Transverse colon (tissue), 4 donors: ENCODE data around the gene MYH7B. TPM values are rescaled to one million over a fixed set of nuclear protein-coding genes. Genes with fewer than 3 reads are reported as not detected.
A peak's percentile ranks its signal among the peaks of the same experiment; 100 is the strongest.

Experiments used
- DNase-seq: peaks from one replicate; pipeline ENCODE4 v3.0.0-alpha.2; 2019
- H3K27ac ChIP-seq, 4 donors: fragments of 200-600 bp; sonication (generic); 2 replicates each; pipeline ENCODE4 v1.5.1; 2016 to 2018; ENCODE audit warnings: inconsistent platforms in 4 of 4
- H3K27me3 ChIP-seq: fragments of 200-600 bp; sonication (generic); 2 replicates; pipeline ENCODE4 v1.5.1; 2017; ENCODE audit warnings: inconsistent platforms
- H3K36me3 ChIP-seq, 4 donors: fragments of 200-600 bp; sonication (generic); 2 replicates each; pipeline ENCODE4 v1.5.1; 2017 to 2019; ENCODE audit warnings: inconsistent platforms in 4 of 4
- H3K4me1 ChIP-seq, 4 donors: fragments of 200-600 bp; sonication (generic); 2 replicates each; pipeline ENCODE4 v1.5.1; 2017 to 2020; ENCODE audit warnings: inconsistent platforms in 4 of 4
- H3K4me3 ChIP-seq, 4 donors: fragments of 200-600 bp; sonication (generic); 1 replicate in 1 of 4; 2 replicates in 3 of 4; pipeline versions ENCODE4 v1.5.1 to v1.6.1; 2017 to 2019; ENCODE audit warnings: inconsistent platforms in 4 of 4
- H3K9me3 ChIP-seq, 2 donors: fragments of 200-600 bp; sonication (generic); 2 replicates each; pipeline ENCODE4 v1.5.1; 2017 to 2019; ENCODE audit warnings: inconsistent platforms in 2 of 2
- EP300 ChIP-seq: sonication (generic); formaldehyde crosslinking; IDR thresholded peaks from one replicate; pipeline ENCODE4 v1.6.1; 2017; ENCODE audit warnings: antibody characterized with exemption, low read depth
- POLR2A ChIP-seq: fragments of 450-650 bp; IDR thresholded peaks from one replicate; pipeline ENCODE4 v1.6.1; 2016; ENCODE audit warnings: antibody characterized with exemption, mild to moderate bottlenecking, moderate library complexity
- POLR2AphosphoS5 ChIP-seq, 3 donors: sonication (generic); formaldehyde crosslinking; IDR thresholded peaks; one replicate each; pipeline ENCODE4 v1.6.1; 2016; ENCODE audit warnings: antibody characterized with exemption in 3 of 3
- WGBS, 2 donors: methylation state at CpG; one replicate each; pipeline ENCODE4 v1.1.5; 2018; ENCODE audit warnings: low coverage in 1 of 2; 5-methylcytosine and 5-hydroxymethylcytosine counted together
- in situ Hi-C, 4 donors: fragments of 200-750 bp; cut with MboI; loops; one replicate each; pipeline versions ENCODE4 v1.15.0 to v1.15.1; 2017; ENCODE audit warnings: low sequenced_read_pairs in 3 of 4, low pct_ligation_motif_present in 1 of 4, low pct_unique_long_range_greater_than_20kb in 1 of 4
- intact Hi-C: fragments of 100-400 bp; cut with DNase I; formaldehyde crosslinking; loops from one replicate; pipeline ENCODE4 v1.15.1; 2023; ENCODE audit warnings: low total_unique reads
- total RNA-seq, 4 donors: library from RNA; depleted of rRNA; stranded (reverse); fragments of >200 nt; gene quantifications; one replicate each; pipeline ENCODE4 v1.1.0, GENCODE V29; 2016
- TF ChIP-seq, protein P1 (sequence below), 5 experiments: fragments of 200-600 bp in 3 of 5; fragments of 450-650 bp in 2 of 5; sonication (generic) in 3 of 5; IDR thresholded peaks; 1 replicate in 2 of 5; 2 replicates in 3 of 5; pipeline ENCODE4 v1.5.1; 2016 to 2017; ENCODE audit warnings: antibody characterized with exemption in 5 of 5, inconsistent platforms in 3 of 5, mild to moderate bottlenecking in 2 of 5, moderate library complexity in 1 of 5

The MYH7B gene
- total RNA-seq, 4 donors from 2014 or later, result 0.20 to 0.75 (median 0.52) TPM

DNA sequence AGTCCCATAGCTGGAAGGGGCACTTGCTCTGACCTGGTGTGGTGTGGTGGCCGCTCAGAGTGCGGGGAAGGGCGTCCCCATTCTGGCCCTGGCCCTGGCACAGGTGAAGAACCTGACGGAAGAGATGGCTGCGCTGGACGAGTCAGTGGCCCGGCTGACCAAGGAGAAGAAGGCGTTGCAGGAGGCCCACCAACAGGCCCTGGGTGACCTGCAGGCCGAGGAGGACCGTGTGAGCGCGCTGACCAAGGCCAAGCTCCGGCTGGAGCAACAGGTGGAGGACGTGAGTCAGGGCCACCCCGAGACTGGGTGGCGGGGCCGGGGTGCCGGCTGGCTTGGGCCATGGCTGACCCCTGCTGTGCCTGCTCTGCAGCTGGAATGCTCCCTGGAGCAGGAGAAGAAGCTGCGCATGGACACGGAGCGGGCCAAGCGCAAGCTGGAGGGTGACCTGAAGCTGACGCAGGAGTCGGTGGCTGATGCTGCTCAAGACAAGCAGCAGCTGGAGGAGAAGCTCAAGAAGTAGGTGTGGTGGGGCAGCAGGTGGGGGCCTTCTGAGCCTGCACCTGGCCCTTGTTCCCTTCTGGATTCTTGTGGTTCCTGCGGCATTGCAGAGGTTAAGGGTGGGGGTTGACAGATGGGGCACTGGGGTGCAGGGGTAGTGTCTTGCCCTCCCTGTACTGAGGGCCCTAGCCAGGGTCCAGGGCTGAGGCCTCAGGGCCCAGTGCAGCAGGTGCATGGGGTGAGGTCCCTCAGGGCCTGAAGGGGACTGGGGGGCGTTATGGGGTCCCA is 40.8 kb downstream of the MYH7B start:
- DNase-seq, result no peak
- Histone ChIP-seq H3K36me3 (peaks cover 0 to 18% (median 8%) of the 10 kb centered on the region in 4 donors), H3K27me3 (no peaks in the 10 kb centered on the region), H3K4me1 (peaks cover 0 to 13% (median 10%) of the 10 kb centered on the region in 4 donors), H3K4me3 (no peak overlapping the region), H3K27ac (no peak overlapping the region), H3K9me3 (no peaks in the 10 kb centered on the region)
- WGBS, 2 donors, result 95% methylated on average over 22 of the region's 26 CpGs; no CpG with 5 or more reads in 1 of the 2 donors
- in situ Hi-C loops (no loop called here), intact Hi-C loops (no loop called here)
- TF ChIP-seq, protein P1, sequence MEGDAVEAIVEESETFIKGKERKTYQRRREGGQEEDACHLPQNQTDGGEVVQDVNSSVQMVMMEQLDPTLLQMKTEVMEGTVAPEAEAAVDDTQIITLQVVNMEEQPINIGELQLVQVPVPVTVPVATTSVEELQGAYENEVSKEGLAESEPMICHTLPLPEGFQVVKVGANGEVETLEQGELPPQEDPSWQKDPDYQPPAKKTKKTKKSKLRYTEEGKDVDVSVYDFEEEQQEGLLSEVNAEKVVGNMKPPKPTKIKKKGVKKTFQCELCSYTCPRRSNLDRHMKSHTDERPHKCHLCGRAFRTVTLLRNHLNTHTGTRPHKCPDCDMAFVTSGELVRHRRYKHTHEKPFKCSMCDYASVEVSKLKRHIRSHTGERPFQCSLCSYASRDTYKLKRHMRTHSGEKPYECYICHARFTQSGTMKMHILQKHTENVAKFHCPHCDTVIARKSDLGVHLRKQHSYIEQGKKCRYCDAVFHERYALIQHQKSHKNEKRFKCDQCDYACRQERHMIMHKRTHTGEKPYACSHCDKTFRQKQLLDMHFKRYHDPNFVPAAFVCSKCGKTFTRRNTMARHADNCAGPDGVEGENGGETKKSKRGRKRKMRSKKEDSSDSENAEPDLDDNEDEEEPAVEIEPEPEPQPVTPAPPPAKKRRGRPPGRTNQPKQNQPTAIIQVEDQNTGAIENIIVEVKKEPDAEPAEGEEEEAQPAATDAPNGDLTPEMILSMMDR (IDR thresholded peaks at IDR 0.05), result no peak
- no peak for TF ChIP-seq EP300

- Histone ChIP-seq H3K27me3 (no peaks in the 10 kb centered on the region), H3K4me1 (peaks cover 0 to 13% (median 10%) of the 10 kb centered on the region in 4 donors), H3K27ac (peak overlapping the region in 1 of 4 donors; percentile 13), H3K4me3 (no peak overlapping the region), H3K36me3 (peaks cover 0 to 19% (median 8%) of the 10 kb centered on the region in 4 donors), H3K9me3 (no peaks in the 10 kb centered on the region)
- WGBS, 2 donors, result 37% methylated on average over 37 of the region's 39 CpGs; no CpG with 5 or more reads in 1 of the 2 donors
- in situ Hi-C loops (no loop called here), intact Hi-C loops (no loop called here)
- peak in 1 of 3 donors; percentile 30 for TF ChIP-seq POLR2AphosphoS5 (IDR thresholded peaks at IDR 0.05)
- TF ChIP-seq EP300, result no peak
- peak; percentile 61 for DNase-seq
Observed at GRCh38 chr20:34997131-34997561, 41.5 kb downstream of the MYH7B start.

- Histone ChIP-seq H3K36me3 (peaks cover 0 to 25% (median 8%) of the 10 kb centered on the region in 4 donors), H3K9me3 (no peaks in the 10 kb centered on the region), H3K27me3 (no peaks in the 10 kb centered on the region), H3K4me1 (peaks cover 0 to 13% (median 10%) of the 10 kb centered on the region in 4 donors), H3K27ac (peak overlapping the region in 1 of 4 donors; percentile 13), H3K4me3 (no peak overlapping the region)
- intact Hi-C loops, result no loop called here
- in situ Hi-C loops, result no loop called here
- DNase-seq, result no peak
- no peak for TF ChIP-seq POLR2A
- TF ChIP-seq EP300, result no peak
- TF ChIP-seq, protein P1 (IDR thresholded peaks at IDR 0.05), result no peak
- no peak for TF ChIP-seq POLR2AphosphoS5 (IDR thresholded peaks at IDR 0.05)
- WGBS, 2 donors, result 75 to 94% methylated on average over 2 of the region's 2 CpGs
Observed at GRCh38 chr20:34997774-34998173, 42.1 kb downstream of the MYH7B start.

DNA sequence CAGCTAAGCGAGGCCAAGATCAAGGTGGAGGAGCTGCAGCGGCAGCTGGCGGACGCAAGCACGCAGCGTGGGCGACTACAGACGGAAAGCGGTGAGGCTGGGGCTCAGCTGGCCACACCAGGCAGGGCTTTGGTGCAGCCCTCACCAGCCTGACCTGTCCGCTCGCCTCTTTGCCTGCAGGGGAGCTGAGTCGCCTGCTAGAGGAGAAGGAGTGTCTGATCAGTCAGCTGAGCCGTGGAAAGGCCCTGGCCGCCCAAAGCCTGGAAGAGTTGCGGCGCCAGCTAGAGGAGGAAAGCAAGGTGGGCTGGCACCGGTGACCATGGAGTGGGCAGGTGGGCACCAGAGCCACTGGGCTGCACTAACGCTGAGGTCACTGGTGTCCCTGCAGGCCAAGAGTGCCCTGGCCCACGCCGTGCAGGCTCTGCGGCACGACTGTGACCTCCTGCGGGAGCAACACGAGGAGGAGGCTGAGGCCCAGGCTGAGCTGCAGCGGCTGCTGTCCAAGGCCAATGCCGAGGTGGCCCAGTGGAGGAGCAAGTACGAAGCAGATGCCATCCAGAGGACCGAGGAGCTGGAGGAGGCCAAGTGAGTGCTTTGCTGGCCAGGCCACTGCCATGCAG is 42.8 kb downstream of the MYH7B start:
- TF ChIP-seq POLR2A, result no peak
- TF ChIP-seq, protein P1 (IDR thresholded peaks at IDR 0.05), result no peak
- TF ChIP-seq EP300, result no peak
- TF ChIP-seq POLR2AphosphoS5 (IDR thresholded peaks at IDR 0.05), result no peak
- Histone ChIP-seq H3K4me1 (peaks cover 0 to 13% (median 10%) of the 10 kb centered on the region in 4 donors), H3K9me3 (no peaks in the 10 kb centered on the region), H3K4me3 (no peak overlapping the region), H3K27ac (no peak overlapping the region), H3K36me3 (peaks cover 0 to 32% (median 12%) of the 10 kb centered on the region in 4 donors), H3K27me3 (no peaks in the 10 kb centered on the region)
- intact Hi-C loops (no loop called here), in situ Hi-C loops (no loop called here)
- DNase-seq, result no peak
- 94% methylated on average over 19 of the region's 28 CpGs; no CpG with 5 or more reads in 1 of the 2 donors for WGBS, 2 donors
